Measurements from ENCODE around the gene SNPH. TPM values are rescaled to one million over a fixed set of nuclear protein-coding genes. Genes with fewer than 3 reads are reported as not detected.

SNPH gene
- total and polyA plus RNA-seq, 2 donors from 2014 or later = 3.1 TPM

GRCh38 chr20:1332749-1333300 is 66.7 kb downstream of the SNPH start:
- Histone ChIP-seq H3K4me1 (ENCODE audit: control insufficient read depth in 2 of 3, insufficient read depth in 2 of 3, low read depth in 1 of 3, low read length in 3 of 3) (peaks cover 0 to 41% (median 32%) of the 10 kb centered on the region in 3 donors), H3K9ac (ENCODE audit: low read length in 3 of 3) (no peak overlapping the region), H3K36me3 (ENCODE audit: control insufficient read depth in 2 of 3, insufficient read depth in 3 of 3, low read length in 3 of 3) (no peaks in the 10 kb centered on the region), H3K27me3 (ENCODE audit: control insufficient read depth, insufficient read depth, low read length) (no peaks in the 10 kb centered on the region), H3K9me3 (ENCODE audit: control insufficient read depth in 2 of 3, insufficient read depth in 1 of 3, low read length in 3 of 3) (no peaks in the 10 kb centered on the region), H3K4me3 (ENCODE audit: low read length in 3 of 3) (no peak overlapping the region), H3K27ac (ENCODE audit: low read depth in 2 of 2, low read length in 2 of 2) (no peak overlapping the region)
- TF ChIP-seq CTCF (IDR thresholded peaks at IDR 0.05; ENCODE audit: borderline replicate concordance, extremely low read depth, insufficient read depth) = no peak
- no peak for FAIRE-seq
- DNase-seq = no peak
- intact Hi-C loops (cut with DNase I) = no loop called here

- intact Hi-C loops (cut with DNase I) = no loop called here
These were observed 67.6 kb downstream of the SNPH start for GRCh38 chr20:1333462-1334369.

GRCh38 chr20:1334370-1334731 is 68.3 kb downstream of the SNPH start:
- H3K9ac ChIP-seq (ENCODE audit: low read length in 3 of 3) = no peak overlapping the region
- intact Hi-C loops (cut with DNase I) = no loop called here
- no peak overlapping the region for H3K4me3 ChIP-seq (ENCODE audit: low read length in 3 of 3)
- no peaks in the 10 kb centered on the region for H3K36me3 ChIP-seq (ENCODE audit: control insufficient read depth in 2 of 3, insufficient read depth in 3 of 3, low read length in 3 of 3)
- peaks cover 0 to 30% (median 21%) of the 10 kb centered on the region in 3 donors for H3K4me1 ChIP-seq (ENCODE audit: control insufficient read depth in 2 of 3, insufficient read depth in 2 of 3, low read depth in 1 of 3, low read length in 3 of 3)
- no peaks in the 10 kb centered on the region for H3K9me3 ChIP-seq (ENCODE audit: control insufficient read depth in 2 of 3, insufficient read depth in 1 of 3, low read length in 3 of 3)
- no peak for FAIRE-seq
- no peak for TF ChIP-seq CTCF (IDR thresholded peaks at IDR 0.05; ENCODE audit: borderline replicate concordance, extremely low read depth, insufficient read depth)
- no peak for DNase-seq
- H3K27ac ChIP-seq (ENCODE audit: low read depth in 2 of 2, low read length in 2 of 2) = no peak overlapping the region
- no peaks in the 10 kb centered on the region for H3K27me3 ChIP-seq (ENCODE audit: control insufficient read depth, insufficient read depth, low read length)

More at GRCh38 chr20:1333462-1334369, 67.6 kb downstream of the SNPH start:
- no peak overlapping the region for H3K27ac ChIP-seq (ENCODE audit: low read depth in 2 of 2, low read length in 2 of 2)
- TF ChIP-seq CTCF (IDR thresholded peaks at IDR 0.05; ENCODE audit: borderline replicate concordance, extremely low read depth, insufficient read depth) = no peak
- no peak overlapping the region for H3K9ac ChIP-seq (ENCODE audit: low read length in 3 of 3)
- H3K4me3 ChIP-seq (ENCODE audit: low read length in 3 of 3) = no peak overlapping the region
- DNase-seq (peak in 1 of 5 donors; percentile 14), FAIRE-seq (no peak)
- H3K27me3 ChIP-seq (ENCODE audit: control insufficient read depth, insufficient read depth, low read length) = no peaks in the 10 kb centered on the region
- no peaks in the 10 kb centered on the region for H3K9me3 ChIP-seq (ENCODE audit: control insufficient read depth in 2 of 3, insufficient read depth in 1 of 3, low read length in 3 of 3)
- H3K36me3 ChIP-seq (ENCODE audit: control insufficient read depth in 2 of 3, insufficient read depth in 3 of 3, low read length in 3 of 3) = no peaks in the 10 kb centered on the region
- peaks cover 0 to 36% (median 27%) of the 10 kb centered on the region in 3 donors for H3K4me1 ChIP-seq (ENCODE audit: control insufficient read depth in 2 of 3, insufficient read depth in 2 of 3, low read depth in 1 of 3, low read length in 3 of 3)
